GM19463 (cell line): ENCODE data around the gene OR10G3.
A peak's percentile ranks its signal among the peaks of the same experiment; 100 is the strongest.

Source experiments
- ATAC-seq: cut with Tn5 transposase; IDR thresholded peaks from one replicate; pipeline ENCODE4 v1.9.1; 2021; ENCODE audit warnings: mild to moderate bottlenecking, moderate library complexity; ENCODE audit not compliant: unreplicated experiment

Gene OR10G3

GRCh38 chr14:21535545-21536417 lies 44.1 kb downstream of the OR10G3 start:
- no peak for ATAC-seq

- no peak for ATAC-seq
Observed at GRCh38 chr14:21534576-21534975, 45.3 kb downstream of the OR10G3 start.

DNA sequence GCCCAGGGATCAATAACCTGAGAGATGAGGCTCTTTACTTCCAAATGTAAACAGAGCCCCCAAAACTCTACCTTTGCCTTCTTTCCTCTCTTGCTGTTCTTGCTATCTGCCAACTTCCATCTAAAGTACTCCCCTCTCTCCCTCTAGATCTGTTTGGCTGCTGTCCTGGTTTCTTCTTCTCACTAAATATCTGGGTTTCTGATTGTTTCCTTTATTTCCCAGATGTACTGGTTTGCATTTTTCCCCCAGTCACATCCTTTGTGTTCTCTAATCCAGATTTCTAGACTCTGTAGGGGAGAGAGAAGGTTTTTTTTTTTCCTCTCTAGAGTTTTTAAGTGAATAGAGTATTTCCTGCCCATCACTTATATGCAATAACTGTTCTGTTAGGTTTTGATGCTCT lies 46.6 kb downstream of the OR10G3 start:
- no peak for ATAC-seq

- ATAC-seq: no peak
Observed at GRCh38 chr14:21529515-21529914, 50.4 kb downstream of the OR10G3 start.

- no peak for ATAC-seq
Observed at GRCh38 chr14:21528381-21529348, 51.2 kb downstream of the OR10G3 start.

- no peak for ATAC-seq
Observed at GRCh38 chr14:21527318-21527679, 52.6 kb downstream of the OR10G3 start.

GRCh38 chr14:21526672-21527317 lies 53.1 kb downstream of the OR10G3 start:
- ATAC-seq: no peak

DNA sequence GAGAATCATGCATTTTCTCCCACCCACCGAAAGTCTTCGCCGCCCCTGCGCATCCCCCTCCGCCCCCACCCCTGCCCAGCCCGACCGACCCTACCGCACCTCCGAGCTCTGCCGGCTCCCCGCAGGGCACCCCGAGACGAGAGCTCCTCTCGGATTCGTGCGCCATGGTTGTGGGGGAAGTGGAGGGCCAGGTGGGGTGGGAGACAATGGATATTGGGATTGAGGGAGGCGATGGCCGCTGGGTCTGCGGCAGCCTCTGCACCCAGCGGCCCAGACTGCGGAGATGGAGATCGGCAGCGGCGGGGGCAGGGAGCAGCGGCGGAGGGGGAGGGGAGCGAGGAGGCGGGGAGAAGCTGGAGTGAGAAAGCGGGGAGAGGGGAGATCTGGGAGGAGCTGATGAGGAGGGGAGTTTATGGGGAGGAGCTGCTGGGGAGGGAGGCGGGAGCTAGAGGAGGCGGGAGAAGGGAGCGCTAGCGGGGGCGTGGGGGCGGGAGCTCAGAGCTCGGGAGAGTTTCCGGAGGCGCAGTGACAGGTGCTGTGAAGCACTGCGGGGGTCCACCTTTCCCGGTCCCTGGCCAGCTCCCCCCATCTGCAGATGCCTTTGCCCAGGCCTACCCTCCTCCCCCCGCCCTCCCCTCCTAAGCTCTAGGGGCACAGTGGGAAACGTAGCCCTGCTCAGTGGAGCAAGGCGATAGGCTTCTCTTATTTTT lies 53.8 kb downstream of the OR10G3 start, which contains the start of gene SALL2:
Gene SALL2, minus strand, starts transcription at position 385 of the 710 bp plus-strand sequence. Its CDS starts 219 bp downstream, at position 166.
- peak; percentile 79 for ATAC-seq

- no peak for ATAC-seq
Observed at GRCh38 chr14:21525571-21525961, 54.3 kb downstream of the OR10G3 start.

DNA sequence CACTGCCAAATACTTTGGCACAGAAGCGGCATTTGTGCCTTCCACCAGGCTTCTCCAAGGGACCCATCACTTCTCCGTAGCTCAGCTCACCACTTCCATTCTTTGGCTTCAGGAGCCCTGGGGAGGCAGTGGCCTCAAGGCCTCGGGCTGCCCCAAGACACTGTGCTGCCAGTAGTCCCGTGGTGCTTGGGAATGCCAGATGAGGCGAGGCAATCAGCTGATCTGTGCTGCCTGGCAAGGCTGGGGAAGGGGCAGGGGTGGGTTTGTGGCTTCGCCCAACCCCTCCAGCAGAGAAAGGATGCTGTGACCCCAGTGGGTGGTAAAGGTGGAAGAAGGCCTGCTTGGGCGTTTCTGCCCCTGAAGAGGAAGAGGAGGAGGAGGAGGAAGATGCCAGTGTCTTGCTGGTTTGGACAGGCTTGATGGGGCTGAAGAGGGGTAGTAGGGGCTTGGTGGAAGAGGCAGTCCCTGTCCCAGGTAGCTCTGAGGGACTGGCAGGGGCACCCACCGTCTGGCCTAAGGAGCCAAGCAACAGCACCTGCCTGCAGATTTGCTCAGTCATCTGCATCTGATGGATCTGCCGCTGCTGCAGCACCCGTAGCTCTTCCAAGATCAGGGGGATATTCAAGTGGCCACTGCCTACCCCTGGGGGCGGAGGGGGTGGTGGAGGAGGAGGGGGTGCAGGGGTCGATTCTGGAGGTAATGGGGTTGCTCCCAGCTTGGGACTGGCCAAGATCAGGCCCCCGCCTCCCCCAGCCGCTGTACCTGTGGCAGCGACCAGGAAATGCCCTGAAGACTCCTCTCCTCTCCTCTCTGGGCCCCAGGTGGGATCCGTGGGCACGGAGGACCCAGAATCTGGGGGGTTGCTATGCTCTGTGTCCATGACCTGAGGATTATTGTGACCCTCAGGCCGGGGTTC lies 55.0 kb downstream of the OR10G3 start:
- no peak for ATAC-seq

DNA sequence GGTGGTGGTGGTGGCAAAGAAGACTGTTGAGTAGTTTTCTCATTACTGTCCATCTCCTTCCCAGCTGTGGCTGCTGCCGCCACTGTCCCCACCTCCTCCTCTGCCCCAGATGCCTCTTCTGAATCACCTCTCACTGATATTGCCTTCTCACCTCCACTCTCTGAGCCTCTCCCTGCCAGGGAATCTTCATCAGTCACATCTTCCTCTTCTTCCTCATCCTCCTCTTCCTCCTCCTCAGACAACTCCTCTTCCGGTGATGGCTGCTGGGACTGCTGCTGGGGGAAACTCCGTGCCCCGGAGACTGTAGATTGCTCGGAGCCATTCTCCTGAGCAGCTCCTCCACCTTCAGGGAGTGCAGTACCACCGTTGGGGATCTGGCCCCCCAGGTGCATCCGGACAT lies 56.7 kb downstream of the OR10G3 start:
- no peak for ATAC-seq

DNA sequence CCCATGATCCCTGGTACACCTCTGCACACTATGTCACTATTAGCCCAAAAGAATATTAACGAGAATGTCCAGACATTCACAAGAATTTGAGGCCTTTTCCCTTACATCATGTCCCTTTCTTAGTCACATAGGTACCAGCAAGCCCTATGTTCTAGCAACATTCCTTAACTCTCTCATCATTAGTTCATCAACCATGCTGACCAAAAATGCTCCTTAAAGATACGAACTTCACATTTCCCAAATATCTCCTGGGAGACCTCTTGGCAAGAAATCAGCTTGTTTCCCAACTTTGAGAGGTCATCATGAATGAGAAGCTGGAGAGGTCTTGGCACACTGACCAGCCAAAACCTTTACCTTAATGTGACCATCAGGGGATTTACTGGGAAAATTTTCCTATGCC lies 58.4 kb downstream of the OR10G3 start:
- ATAC-seq: no peak

DNA sequence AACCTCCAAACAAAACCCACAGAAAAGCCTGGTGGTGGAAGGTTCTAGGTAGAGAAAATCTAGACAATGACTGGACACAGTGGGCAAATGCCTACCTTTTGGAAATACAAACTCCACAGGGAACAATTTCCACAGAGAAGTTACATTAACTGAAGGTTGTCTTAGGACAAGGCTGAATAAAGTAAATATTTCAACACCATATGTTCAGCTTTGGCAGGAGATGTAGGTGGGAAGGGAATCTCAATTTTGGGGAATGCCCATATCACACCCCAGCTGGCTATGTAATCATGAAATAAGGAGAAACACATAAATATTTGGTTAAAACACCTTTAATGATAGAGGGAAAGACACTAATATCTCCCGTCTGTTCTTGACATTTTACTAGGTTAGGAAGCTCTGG lies 59.1 kb downstream of the OR10G3 start:
- ATAC-seq: no peak

DNA sequence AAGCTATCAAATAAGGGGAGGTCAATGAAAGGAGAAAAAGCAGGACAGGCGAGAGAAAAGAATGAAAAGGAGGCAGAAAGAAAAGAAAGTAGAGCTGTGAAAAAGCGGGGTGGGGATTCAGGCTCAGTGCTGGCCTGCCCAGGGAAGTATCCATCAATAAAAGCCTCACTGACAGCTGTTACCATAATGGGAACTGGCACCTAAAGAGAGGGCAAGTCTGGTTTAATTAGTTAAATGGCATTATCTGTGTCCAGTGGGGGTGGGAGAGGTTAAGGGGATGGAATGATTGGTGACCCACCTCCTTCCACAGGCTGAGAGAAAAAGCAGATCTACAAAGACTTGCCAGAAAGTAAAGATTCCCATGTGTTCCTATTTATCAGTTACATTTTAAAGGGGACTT lies 61.2 kb downstream of the OR10G3 start:
- no peak for ATAC-seq
